ENCODE results near the gene PRSS38.

DNA sequence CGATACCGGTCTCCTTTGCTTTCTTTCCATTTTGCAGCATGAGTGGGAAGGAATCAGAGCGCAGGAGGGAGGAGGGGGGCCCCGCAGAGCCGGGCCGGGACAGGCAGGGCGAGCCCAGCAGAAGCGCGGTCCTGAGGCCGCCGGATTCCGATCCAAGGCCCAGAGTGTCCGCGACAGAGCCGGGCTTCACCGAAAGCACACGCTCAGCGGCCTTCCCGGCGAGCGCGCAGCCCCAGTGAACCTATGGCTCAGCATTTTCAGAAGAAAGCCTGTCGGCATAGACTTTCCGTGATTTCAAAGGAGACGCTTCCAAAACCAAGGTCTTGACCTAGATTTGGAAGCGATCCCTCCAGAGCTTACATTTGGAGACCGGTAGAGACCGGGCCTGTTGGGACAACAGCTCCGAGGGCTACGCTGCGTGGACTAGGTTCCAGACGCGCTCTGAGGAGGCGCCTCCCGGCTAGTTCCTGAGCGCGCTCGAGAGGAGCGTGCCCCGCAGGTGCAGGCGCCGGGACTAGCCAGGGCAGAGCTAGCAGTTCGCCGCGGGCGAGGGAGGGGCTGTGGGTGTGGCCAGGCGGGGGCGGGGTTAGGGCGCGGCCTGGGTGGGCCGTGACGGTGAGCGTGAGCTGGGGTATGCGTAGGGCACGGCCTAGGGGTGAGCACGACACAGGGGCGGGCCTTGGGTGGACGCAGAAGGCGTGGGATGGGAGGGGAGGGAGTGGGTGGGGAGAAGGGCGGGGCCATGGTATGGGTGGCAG lies 27.8 kb upstream of the PRSS38 start:
- TF ChIP-seq, protein P1, sequence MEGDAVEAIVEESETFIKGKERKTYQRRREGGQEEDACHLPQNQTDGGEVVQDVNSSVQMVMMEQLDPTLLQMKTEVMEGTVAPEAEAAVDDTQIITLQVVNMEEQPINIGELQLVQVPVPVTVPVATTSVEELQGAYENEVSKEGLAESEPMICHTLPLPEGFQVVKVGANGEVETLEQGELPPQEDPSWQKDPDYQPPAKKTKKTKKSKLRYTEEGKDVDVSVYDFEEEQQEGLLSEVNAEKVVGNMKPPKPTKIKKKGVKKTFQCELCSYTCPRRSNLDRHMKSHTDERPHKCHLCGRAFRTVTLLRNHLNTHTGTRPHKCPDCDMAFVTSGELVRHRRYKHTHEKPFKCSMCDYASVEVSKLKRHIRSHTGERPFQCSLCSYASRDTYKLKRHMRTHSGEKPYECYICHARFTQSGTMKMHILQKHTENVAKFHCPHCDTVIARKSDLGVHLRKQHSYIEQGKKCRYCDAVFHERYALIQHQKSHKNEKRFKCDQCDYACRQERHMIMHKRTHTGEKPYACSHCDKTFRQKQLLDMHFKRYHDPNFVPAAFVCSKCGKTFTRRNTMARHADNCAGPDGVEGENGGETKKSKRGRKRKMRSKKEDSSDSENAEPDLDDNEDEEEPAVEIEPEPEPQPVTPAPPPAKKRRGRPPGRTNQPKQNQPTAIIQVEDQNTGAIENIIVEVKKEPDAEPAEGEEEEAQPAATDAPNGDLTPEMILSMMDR (conservative IDR thresholded peaks at IDR 0.05): no peak
- TF ChIP-seq EZH2 (IDR thresholded peaks at IDR 0.05; ENCODE audit: low read depth): no peak
